Thymus (tissue), 11 donors: ENCODE data around the gene COASY. TPM values are rescaled to one million over a fixed set of nuclear protein-coding genes. Genes with fewer than 3 reads are reported as not detected.

Experiments
- DNase-seq, 9 donors: peaks; one replicate each; pipeline ENCODE4 v3.0.0-alpha.2; 2013; ENCODE audit warnings: low spot score in 9 of 9, low read depth in 6 of 9, missing footprints in 1 of 9
- H3K27ac ChIP-seq, 2 donors: one replicate each; pipeline ENCODE4 v1.5.1; 2013; ENCODE audit warnings: control low read depth in 1 of 2, low read depth in 1 of 2, low read length in 1 of 2, mild to moderate bottlenecking in 1 of 2, moderate library complexity in 1 of 2
- H3K27me3 ChIP-seq, 2 donors: one replicate each; pipeline ENCODE4 v1.5.1; 2013; ENCODE audit warnings: low read length in 1 of 2; ENCODE audit not compliant: control insufficient read depth in 2 of 2, insufficient read depth in 1 of 2
- H3K36me3 ChIP-seq, 2 donors: one replicate each; pipeline ENCODE4 v1.5.1; 2013; ENCODE audit warnings: low read length in 1 of 2, mild to moderate bottlenecking in 1 of 2, moderate library complexity in 1 of 2; ENCODE audit not compliant: control insufficient read depth in 2 of 2, insufficient read depth in 2 of 2
- H3K4me1 ChIP-seq, 2 donors: one replicate each; pipeline ENCODE4 v1.5.1; 2013; ENCODE audit warnings: low read length in 2 of 2; ENCODE audit not compliant: control insufficient read depth in 2 of 2, insufficient read depth in 2 of 2
- H3K4me3 ChIP-seq, 2 donors: one replicate each; pipeline ENCODE4 v1.5.1; 2013; ENCODE audit warnings: low read length in 2 of 2, control low read depth in 1 of 2, mild to moderate bottlenecking in 1 of 2
- H3K9me3 ChIP-seq, 2 donors: one replicate each; pipeline ENCODE4 v1.5.1; 2013; ENCODE audit warnings: low read length in 1 of 2, mild to moderate bottlenecking in 1 of 2; ENCODE audit not compliant: control insufficient read depth in 2 of 2, insufficient read depth in 1 of 2
- WGBS: extraction: QIAGEN DNeasy Blood & Tissue Kit; methylation state at CpG from one replicate; pipeline ENCODE4 v1.1.7; 2013; 5-methylcytosine and 5-hydroxymethylcytosine counted together
- polyA plus RNA-seq: library from polyadenylated mRNA; stranded (reverse); fragments of 200-250 nt; gene quantifications from one replicate; pipeline ENCODE4 v1.2.3, GENCODE V29; 2013
- total RNA-seq: library from RNA; stranded (reverse); fragments of 120-200 nt; gene quantifications from one replicate; pipeline ENCODE4 v1.2.4, GENCODE V29; 2013
- donor health status: healthy.

The COASY gene
- total and polyA plus RNA-seq, 2 donors, result 20.7 to 89.3 TPM

DNA sequence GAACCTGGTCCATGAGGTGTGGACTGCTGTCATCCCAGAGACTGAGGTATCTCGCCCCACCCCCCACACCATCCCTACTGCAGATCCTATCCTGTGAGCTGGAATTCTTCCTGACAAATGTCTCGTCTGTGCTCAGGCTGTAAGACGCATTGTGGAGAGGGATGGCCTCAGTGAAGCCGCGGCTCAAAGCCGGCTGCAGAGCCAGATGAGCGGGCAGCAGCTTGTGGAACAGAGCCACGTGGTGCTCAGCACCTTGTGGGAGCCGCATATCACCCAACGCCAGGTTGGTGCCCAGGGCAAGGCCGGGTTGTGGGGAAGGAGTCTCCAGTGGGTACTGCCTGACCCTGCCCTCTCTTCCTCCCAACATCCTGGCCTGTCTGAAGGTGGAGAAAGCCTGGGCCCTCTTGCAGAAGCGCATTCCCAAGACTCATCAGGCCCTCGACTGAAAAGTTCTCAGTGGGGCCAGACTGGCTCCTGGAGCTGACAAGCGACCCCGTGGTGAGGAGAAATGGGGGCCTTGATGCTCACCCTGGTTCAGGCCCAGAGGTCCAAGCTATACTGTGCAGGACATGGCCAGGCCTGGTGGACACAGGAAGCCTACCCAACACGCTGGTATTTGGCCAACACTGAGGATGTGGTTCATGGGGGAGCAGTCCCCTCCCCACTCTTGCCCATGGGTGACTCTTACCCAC lies 3.7 kb downstream of the COASY start:
- Histone ChIP-seq H3K27me3 (no peaks in the 10 kb centered on the region), H3K9me3 (no peaks in the 10 kb centered on the region), H3K4me1 (peaks cover 22 to 41% of the 10 kb centered on the region in 2 donors), H3K36me3 (peaks cover 44 to 54% of the 10 kb centered on the region in 2 donors), H3K27ac (peak overlapping the region in 1 of 2 donors; percentile 92), H3K4me3 (no peak overlapping the region)
- 97% methylated on average over 16 of the region's 16 CpGs for WGBS
- no peak for DNase-seq

DNA sequence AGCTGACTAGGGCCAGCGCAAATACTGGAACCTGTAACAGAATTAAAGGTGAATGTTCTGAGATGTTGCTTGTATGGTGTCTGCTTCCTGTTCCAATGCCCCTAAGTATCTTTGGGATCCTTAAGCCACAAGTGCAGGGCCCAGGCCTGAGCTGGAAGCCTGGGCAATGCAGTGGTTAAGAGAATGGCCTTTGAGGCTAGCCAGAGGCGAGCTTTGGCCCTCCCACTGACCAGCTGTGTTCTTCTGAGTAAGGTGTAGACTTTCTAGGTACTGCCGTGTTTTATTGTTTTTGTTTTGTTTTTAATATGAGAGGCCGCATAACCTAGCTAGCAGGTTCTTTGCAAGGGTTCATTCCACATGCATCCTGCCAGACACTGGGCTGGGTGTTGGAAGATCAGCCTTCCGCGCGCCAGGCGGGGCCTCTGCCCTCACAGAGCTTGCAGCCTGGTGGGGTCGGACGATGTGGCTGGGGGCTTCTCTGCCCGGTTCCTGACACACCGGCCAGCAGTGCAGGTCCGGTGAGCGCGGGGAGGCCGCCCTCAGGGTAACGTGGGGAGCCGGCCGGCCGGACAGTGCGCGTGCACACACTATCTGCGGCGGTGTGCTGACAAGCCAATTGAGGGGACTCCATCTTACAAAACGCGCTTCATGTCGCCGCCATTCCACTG lies 4.4 kb downstream of the COASY start:
- H3K4me1 ChIP-seq, result peaks cover 22 to 40% of the 10 kb centered on the region in 2 donors
- DNase-seq, result no peak
- peak overlapping the region; percentile 85 to 92 for H3K27ac ChIP-seq
- H3K4me3 ChIP-seq, result peak overlapping the region; percentile 83 to 84
- peaks cover 47 to 61% of the 10 kb centered on the region in 2 donors for H3K36me3 ChIP-seq
- H3K9me3 ChIP-seq, result no peaks in the 10 kb centered on the region
- 64% methylated on average over 28 of the region's 28 CpGs for WGBS
- H3K27me3 ChIP-seq, result no peaks in the 10 kb centered on the region

DNA sequence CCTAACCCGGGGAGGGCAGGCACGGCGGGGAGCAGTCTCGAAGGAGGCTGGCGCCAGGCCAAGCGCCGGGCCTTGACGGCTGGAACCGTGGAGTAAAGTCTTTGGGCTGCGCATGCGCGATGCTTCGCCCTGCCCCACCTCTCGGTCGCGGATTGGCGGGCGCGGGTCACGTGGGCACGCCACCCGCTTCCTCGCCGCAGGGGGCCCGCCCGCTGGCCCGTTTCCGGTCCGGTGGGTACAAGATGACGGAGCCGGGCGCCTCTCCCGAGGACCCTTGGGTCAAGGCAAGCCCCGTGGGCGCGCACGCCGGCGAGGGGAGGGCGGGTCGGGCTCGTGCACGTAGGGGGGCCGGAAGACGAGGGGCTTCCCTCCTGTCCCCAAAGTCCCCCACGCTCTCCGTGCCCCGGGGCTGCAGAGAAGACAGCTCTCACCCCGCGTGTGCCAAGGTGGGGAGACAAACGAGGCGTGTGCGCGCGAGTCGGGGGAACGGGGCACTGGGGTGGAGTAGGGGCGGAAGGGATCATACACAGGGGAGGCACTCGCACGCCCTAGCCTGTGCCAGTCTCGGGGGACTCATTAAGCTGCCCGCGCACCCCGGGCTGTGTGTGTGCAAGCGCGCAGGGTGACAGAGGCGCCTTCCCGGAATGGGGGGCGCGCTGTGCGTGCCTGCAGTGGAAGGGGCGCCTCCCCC lies 5.1 kb downstream of the COASY start, which contains the start of gene MLX:
Gene MLX, plus strand, starts transcription at position 218 of the 691 bp plus-strand sequence. Its CDS starts 25 bp downstream, at position 243.
- no peaks in the 10 kb centered on the region for H3K9me3 ChIP-seq
- peak within 1 kb of the TSS; percentile 83 to 84 for H3K4me3 ChIP-seq
- H3K36me3 ChIP-seq, result peaks cover 54 to 68% of the 10 kb centered on the region in 2 donors
- DNase-seq, result peak in 8 of 9 donors; percentile 81 to 94 (median 88)
- H3K4me1 ChIP-seq, result peaks cover 20 to 34% of the 10 kb centered on the region in 2 donors
- under 1% methylated on average over 72 of the region's 72 CpGs for WGBS
- peak within 1 kb of the TSS; percentile 85 to 92 for H3K27ac ChIP-seq
- H3K27me3 ChIP-seq, result no peaks in the 10 kb centered on the region

DNA sequence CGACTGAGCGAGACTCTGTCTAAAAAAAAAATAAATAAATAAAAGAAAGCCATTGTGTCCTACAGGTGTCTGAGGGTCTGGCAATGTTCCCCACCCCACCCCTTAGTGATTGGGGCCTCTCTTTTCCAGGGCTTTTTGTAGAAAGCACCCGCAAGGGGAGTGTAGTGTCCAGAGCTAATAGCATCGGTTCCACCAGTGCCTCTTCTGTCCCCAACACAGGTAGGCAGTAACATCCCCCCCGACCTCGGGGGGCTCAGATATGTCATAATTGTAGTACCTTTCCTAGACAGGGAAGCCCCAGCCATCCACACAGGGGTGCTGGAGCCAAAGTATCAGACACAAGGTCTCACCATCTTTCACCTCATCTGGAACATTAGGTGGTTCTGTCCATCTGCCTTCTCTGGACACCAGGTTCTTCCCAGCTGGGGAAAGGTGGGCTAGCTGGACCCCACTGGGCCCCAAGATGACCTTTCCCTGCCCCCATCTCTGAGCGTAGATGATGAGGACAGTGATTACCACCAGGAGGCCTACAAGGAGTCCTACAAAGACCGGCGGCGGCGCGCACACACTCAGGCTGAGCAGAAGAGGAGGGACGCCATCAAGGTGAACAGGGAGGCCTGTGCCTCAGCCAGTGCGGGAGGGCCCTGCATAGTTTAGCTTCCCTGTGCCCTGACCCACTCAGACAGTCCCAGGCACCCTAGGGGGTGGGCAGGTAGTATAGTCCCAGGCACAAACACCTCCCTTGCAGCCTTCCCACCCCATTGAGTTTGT lies 6.6 kb downstream of the COASY start:
- peaks cover 10 to 22% of the 10 kb centered on the region in 2 donors for H3K4me1 ChIP-seq
- H3K9me3 ChIP-seq, result no peaks in the 10 kb centered on the region
- H3K27me3 ChIP-seq, result no peaks in the 10 kb centered on the region
- H3K4me3 ChIP-seq, result no peak overlapping the region
- 93% methylated on average over 14 of the region's 14 CpGs for WGBS
- no peak for DNase-seq
- H3K27ac ChIP-seq, result no peak overlapping the region
- peaks cover 69 to 83% of the 10 kb centered on the region in 2 donors for H3K36me3 ChIP-seq

DNA sequence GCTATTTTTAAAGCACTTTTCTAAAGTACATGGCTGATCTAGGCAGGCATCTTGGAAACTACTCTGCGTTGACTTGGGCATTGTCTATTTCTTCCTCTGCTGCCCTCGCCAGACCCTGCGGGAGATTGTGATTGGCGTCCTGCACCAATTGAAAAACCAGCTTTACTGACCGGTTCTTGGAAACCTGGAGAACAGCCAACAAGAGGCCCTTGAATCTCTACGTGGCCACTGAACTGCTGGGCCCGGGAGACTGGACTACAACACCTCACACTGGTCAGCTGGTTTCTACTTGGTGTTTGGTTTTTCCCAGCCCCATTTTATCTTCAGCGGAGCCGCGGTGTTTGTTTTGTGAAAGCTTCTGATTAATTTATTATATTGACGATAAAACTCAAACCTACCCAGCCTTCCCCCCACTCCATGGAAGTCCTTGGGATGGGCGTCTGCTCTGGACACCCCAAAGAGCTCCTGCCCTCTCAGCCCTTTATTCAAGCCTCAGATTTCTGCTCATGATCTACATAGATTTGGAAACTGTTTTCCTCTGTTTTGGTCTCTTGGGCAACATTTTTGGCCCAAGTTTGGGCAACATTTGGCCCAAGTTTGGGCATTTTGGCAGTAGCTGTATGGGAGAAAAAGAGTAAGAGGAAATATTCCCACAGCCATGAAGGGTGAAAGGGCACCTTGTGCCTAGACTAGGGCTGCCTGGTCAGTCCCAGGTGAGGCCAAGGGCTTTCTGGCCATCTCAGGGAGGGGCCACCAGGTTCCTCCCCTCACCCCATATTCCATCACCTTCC lies 9.7 kb downstream of the COASY start:
- 97% methylated on average over 12 of the region's 12 CpGs for WGBS
- Histone ChIP-seq H3K9me3 (no peaks in the 10 kb centered on the region), H3K4me1 (peaks cover 8 to 19% of the 10 kb centered on the region in 2 donors), H3K36me3 (peaks cover 56 to 77% of the 10 kb centered on the region in 2 donors), H3K27me3 (no peaks in the 10 kb centered on the region), H3K27ac (no peak overlapping the region), H3K4me3 (no peak overlapping the region)
- no peak for DNase-seq

DNA sequence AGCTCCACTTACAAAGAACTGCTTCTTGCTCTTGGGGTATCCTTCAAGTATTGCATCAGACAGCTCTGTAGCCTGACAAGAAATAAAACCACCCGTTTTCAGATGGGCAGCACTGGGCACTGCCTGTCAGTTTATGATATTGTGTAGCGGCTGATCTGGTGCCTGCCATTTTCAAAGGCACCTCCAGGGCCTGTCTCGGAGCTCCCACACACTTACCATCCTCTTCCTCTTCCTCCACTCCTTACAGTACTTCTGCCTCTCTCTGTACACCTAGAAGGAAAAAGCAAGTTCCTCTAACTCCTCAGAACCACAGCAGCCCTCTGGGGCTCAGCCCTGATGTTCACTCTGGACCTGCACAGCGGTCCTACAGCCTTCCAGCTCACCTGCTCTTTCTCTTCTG lies 11.1 kb downstream of the COASY start:
- no peak for DNase-seq
- peaks cover 56 to 77% of the 10 kb centered on the region in 2 donors for H3K36me3 ChIP-seq
- no peaks in the 10 kb centered on the region for H3K27me3 ChIP-seq
- H3K4me1 ChIP-seq, result peaks cover 10 to 22% of the 10 kb centered on the region in 2 donors
- no peak overlapping the region for H3K4me3 ChIP-seq
- peaks cover 0 to 6% of the 10 kb centered on the region in 2 donors for H3K9me3 ChIP-seq
- 95% methylated on average over 4 of the region's 4 CpGs for WGBS
- H3K27ac ChIP-seq, result no peak overlapping the region

DNA sequence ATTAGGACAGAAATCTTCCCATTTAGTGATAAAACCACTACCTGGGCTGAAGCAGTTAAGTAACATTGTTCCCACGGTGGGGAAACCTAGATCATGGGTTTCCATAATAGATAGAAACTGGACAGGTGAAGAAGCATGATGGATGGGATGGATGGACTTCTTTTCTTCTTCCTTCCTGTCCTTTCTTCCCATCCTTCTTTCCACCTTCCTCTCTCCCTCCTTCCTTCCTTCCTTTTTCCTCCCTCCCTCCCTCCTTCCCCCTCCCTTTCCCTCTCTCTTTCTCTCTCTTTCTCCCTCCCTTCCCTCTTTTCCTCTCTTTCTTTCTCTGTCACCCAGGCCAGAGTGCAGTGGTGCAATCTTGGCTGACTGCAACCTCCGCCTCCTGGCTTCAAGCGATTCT lies 12.5 kb downstream of the COASY start:
- Histone ChIP-seq H3K9me3 (peaks cover 0 to 7% of the 10 kb centered on the region in 2 donors), H3K36me3 (peaks cover 47 to 67% of the 10 kb centered on the region in 2 donors), H3K4me3 (no peak overlapping the region), H3K4me1 (peaks cover 10 to 26% of the 10 kb centered on the region in 2 donors), H3K27me3 (no peaks in the 10 kb centered on the region), H3K27ac (no peak overlapping the region)
- no peak for DNase-seq
- 94% methylated on average over 3 of the region's 3 CpGs for WGBS

DNA sequence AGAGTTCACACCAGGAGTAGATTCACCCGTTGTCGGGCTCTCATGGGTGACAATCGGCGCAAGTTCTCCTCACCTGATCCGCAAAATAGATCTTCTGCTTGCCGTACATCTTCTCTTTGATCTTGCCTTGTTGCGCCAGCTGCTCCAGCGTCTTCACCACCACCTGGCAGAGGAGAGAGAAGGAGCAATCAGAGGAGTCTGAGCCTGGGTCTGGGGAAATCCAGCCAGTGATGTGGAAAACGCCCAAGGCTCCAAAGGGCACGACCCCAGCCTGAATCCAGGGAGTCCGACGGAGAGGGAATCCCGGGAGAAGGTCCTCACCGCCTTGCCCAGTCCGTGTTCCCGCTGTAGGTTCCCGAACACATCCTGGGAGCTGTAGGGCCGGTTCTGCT lies 15.2 kb downstream of the COASY start:
- peak in 1 of 9 donors; percentile 35 for DNase-seq
- Histone ChIP-seq H3K4me3 (peak overlapping the region; percentile 80 to 94), H3K36me3 (peaks cover 50 to 66% of the 10 kb centered on the region in 2 donors), H3K27ac (peak overlapping the region; percentile 30 to 67), H3K4me1 (peaks cover 10 to 30% of the 10 kb centered on the region in 2 donors), H3K27me3 (no peaks in the 10 kb centered on the region), H3K9me3 (peaks cover 0 to 7% of the 10 kb centered on the region in 2 donors)
- WGBS, result 10% methylated on average over 18 of the region's 18 CpGs
